ENCODE data around the gene CYP26B1. TPM values are rescaled to one million over a fixed set of nuclear protein-coding genes. Genes with fewer than 3 reads are reported as not detected.

The CYP26B1 gene
- total and polyA plus RNA-seq, 2 of the 8 experiments (the other 6 are each of a cell fraction or from before 2014, with no cell fraction given) = 0.06 to 0.69 TPM

DNA sequence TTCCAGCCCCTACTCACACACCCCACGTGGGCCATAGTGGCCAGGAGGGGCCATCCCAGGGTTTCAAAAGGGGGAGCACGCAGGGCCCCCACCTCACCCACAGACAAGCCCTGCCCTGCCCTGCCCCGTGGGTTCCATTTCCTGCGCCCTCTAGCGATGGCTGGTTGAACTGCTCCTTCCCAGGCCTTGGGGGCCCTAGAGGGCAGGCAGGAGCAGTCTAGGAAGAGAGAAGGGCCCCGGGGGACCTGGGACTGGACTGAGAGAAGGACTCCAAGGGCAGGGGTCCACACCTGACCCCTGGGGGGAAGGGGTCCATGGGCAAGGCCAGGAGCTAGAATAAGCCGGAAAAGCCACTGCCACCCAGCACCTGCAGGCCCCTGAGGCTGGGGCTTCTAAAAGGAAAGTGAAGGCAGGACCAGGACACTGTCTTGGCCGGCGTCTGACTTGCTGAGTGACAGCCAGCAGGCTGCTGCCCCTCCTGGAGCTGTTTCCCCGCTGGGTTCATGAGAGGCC is 10.1 kb downstream of the CYP26B1 start:
- Histone ChIP-seq H3K4me3 (ENCODE audit: extremely low read depth in 1 of 4, insufficient read depth in 2 of 4, low read depth in 3 of 4, low read length in 4 of 4) (no peak overlapping the region), H3K9ac (replicated peaks in 1 of 4; ENCODE audit: extremely low read depth in 1 of 4, low read depth in 3 of 4, low read length in 3 of 4) (no peak overlapping the region), H3K27ac (ENCODE audit: low read depth, low read length) (no peak overlapping the region), H2BK20ac (ENCODE audit: low read length) (no peak overlapping the region), H4K8ac (ENCODE audit: extremely low read depth, insufficient read depth, low read length) (no peak overlapping the region; the same call in 1 of the 2 replicates), H3K23ac (ENCODE audit: insufficient read length) (no peak overlapping the region), H2BK5ac (ENCODE audit: low read depth, low read length) (no peak overlapping the region), H3K56ac (replicated peaks; ENCODE audit: insufficient read length, low read depth, low read length) (no peak overlapping the region), H3K23me2 (ENCODE audit: low read depth, low read length) (no peaks in the 10 kb centered on the region), H4K20me1 (replicated peaks in 1 of 2; ENCODE audit: control insufficient read depth in 1 of 2, insufficient read depth in 2 of 2, low read length in 2 of 2) (peaks cover 0 to 4% of the 10 kb centered on the region in 2 experiments), H3K18ac (ENCODE audit: extremely low read depth, low read length) (no peak overlapping the region), H2BK15ac (ENCODE audit: low read length) (no peak overlapping the region), H3K79me2 (ENCODE audit: control insufficient read depth in 1 of 2, insufficient read depth in 2 of 2, low read length in 2 of 2) (no peaks in the 10 kb centered on the region), H3K79me1 (ENCODE audit: low read depth, low read length) (no peaks in the 10 kb centered on the region), H3K4me2 (ENCODE audit: insufficient read depth in 1 of 2, low read depth in 2 of 2, low read length in 2 of 2) (no peak overlapping the region), H4K91ac (replicated peaks; ENCODE audit: insufficient read length, low read length) (no peak overlapping the region), H3K4ac (replicated peaks; ENCODE audit: insufficient read length, low read depth, low read length) (no peak overlapping the region), H2AFZ (ENCODE audit: low read length) (no peak overlapping the region), H2BK120ac (replicated peaks; ENCODE audit: low read depth, low read length) (no peak overlapping the region), H3K27me3 (replicated peaks in 1 of 4; ENCODE audit: control insufficient read depth in 3 of 4, extremely low read depth in 1 of 4, insufficient read depth in 3 of 4, low read length in 3 of 4) (peaks cover 12 to 32% (median 29%) of the 10 kb centered on the region in 4 experiments), H3K14ac (ENCODE audit: insufficient read length) (no peak overlapping the region), H2BK12ac (ENCODE audit: low read depth, low read length) (no peak overlapping the region), H3K4me1 (replicated peaks in 1 of 4; ENCODE audit: control insufficient read depth in 3 of 4, insufficient read depth in 4 of 4, low read length in 3 of 4) (peaks cover 0 to 11% (median 6%) of the 10 kb centered on the region in 4 experiments; a peak in 5 of 7 replicates), H4K5ac (ENCODE audit: insufficient read length, low read depth, low read length) (no peak overlapping the region), H3K9me3 (ENCODE audit: insufficient read depth in 2 of 2, low read depth in 1 of 2, low read length in 1 of 2) (no peaks in the 10 kb centered on the region), H3K36me3 (ENCODE audit: control insufficient read depth in 2 of 4, insufficient read depth in 4 of 4, low read length in 3 of 4) (no peaks in the 10 kb centered on the region), H2AK5ac (ENCODE audit: low read depth, low read length) (no peak overlapping the region)
- CTCF ChIA-PET (ENCODE audit: partially characterized antibody) = interaction anchor here (0.6 to 9.5 kb wide), 45 partner anchors 9 to 712 kb away, joined by 3 to 70 read pairs (median 3); no protein-coding TSS in a partner anchor
- DNase-seq (ENCODE audit: low read depth in 1 of 2, low spot score in 2 of 2) (peak in 1 of 2 experiments; percentile 98), FAIRE-seq (no peak)
- WGBS, 2 experiments (ENCODE audit: extremely low coverage in 1 of 2, insufficient coverage in 1 of 2, insufficient read length in 1 of 2, insufficient replicate concordance in 2 of 2, low coverage in 1 of 2, low lambda C conversion rate in 2 of 2, missing lambda C conversion rate in 1 of 2) = 26% methylated on average over 6 of the region's 10 CpGs; no CpG with 5 or more reads in 1 of the 2 experiments
- POLR2A ChIA-PET (ENCODE audit: partially characterized antibody) = no interaction called here
- TF ChIP-seq NRF1 (IDR thresholded peaks at IDR 0.05; ENCODE audit: low read depth, low read length) (no peak), PHF8 (conservative IDR thresholded peaks at IDR 0.05; ENCODE audit: low read depth, low read length) (no peak), CHD1 (IDR thresholded peaks at IDR 0.05; ENCODE audit: low read depth, low read length) (no peak), MAFK (IDR thresholded peaks at IDR 0.05; ENCODE audit: low read depth, low read length) (no peak), TCF12 (IDR thresholded peaks at IDR 0.05; ENCODE audit: low read depth, low read length) (no peak), GTF2F1 (IDR thresholded peaks at IDR 0.05; ENCODE audit: borderline replicate concordance, low read depth, low read length) (no peak), SUZ12 (IDR thresholded peaks at IDR 0.05; ENCODE audit: low read length) (no peak), E2F6 (IDR thresholded peaks at IDR 0.05) (no peak), SP2 (IDR thresholded peaks at IDR 0.05; ENCODE audit: low read length) (no peak), JUN (IDR thresholded peaks at IDR 0.05; ENCODE audit: low read depth, low read length) (no peak)
- TF ChIP-seq, protein P1, sequence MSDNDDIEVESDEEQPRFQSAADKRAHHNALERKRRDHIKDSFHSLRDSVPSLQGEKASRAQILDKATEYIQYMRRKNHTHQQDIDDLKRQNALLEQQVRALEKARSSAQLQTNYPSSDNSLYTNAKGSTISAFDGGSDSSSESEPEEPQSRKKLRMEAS (IDR thresholded peaks at IDR 0.05) = 0 out of 2 replicates have a peak, but pooled peaks have one; percentile 15

Data from H1 (cell line).